Retina (tissue), 1 donor: ENCODE data around the gene LIX1L.

Source experiments
- DNase-seq: peaks from one replicate; pipeline ENCODE4 v3.0.0-alpha.2; 2016

LIX1L gene

GRCh38 chr1:145962157-145963102 is 4.6 kb upstream of the LIX1L start:
- DNase-seq: peak; percentile 47

- peak; percentile 74 for DNase-seq
Observed at GRCh38 chr1:145961425-145962156, 3.8 kb upstream of the LIX1L start.

- DNase-seq: no peak
Observed at GRCh38 chr1:145961109-145961424, 3.2 kb upstream of the LIX1L start.

- DNase-seq: peak; percentile 96
Observed at GRCh38 chr1:145960468-145961108, 2.8 kb upstream of the LIX1L start.

GRCh38 chr1:145959957-145960467 is 2.2 kb upstream of the LIX1L start:
- no peak for DNase-seq

- DNase-seq: no peak
Observed at GRCh38 chr1:145959333-145959732, 1.5 kb upstream of the LIX1L start.

GRCh38 chr1:145958734-145959133 is 917 bp upstream of the LIX1L start:
- no peak for DNase-seq

GRCh38 chr1:145956781-145957442 is 905 bp downstream of the LIX1L start:
- DNase-seq: peak; percentile 15

GRCh38 chr1:145956361-145956760 is 1.5 kb downstream of the LIX1L start:
- no peak for DNase-seq

- no peak for DNase-seq
Observed at GRCh38 chr1:145955436-145955835, 2.4 kb downstream of the LIX1L start.

- DNase-seq: no peak
Observed at GRCh38 chr1:145953861-145954260, 4.0 kb downstream of the LIX1L start.

GRCh38 chr1:145952903-145953302 is 4.9 kb downstream of the LIX1L start:
- no peak for DNase-seq

- peak; percentile 62 for DNase-seq
Observed at GRCh38 chr1:145951526-145951925, 6.3 kb downstream of the LIX1L start.

- DNase-seq: no peak
Observed at GRCh38 chr1:145949219-145949618, 8.6 kb downstream of the LIX1L start.

GRCh38 chr1:145947551-145947950 is 10.3 kb downstream of the LIX1L start:
- DNase-seq: no peak

- no peak for DNase-seq
Observed at GRCh38 chr1:145946477-145946986, 11.3 kb downstream of the LIX1L start.

- no peak for DNase-seq
Observed at GRCh38 chr1:145944532-145944931, 13.3 kb downstream of the LIX1L start.

- no peak for DNase-seq
Observed at GRCh38 chr1:145942871-145943270, 14.9 kb downstream of the LIX1L start.

- DNase-seq: no peak
Observed at GRCh38 chr1:145942405-145942804, 15.4 kb downstream of the LIX1L start.

GRCh38 chr1:145937436-145937835 is 20.4 kb downstream of the LIX1L start:
- no peak for DNase-seq

GRCh38 chr1:145936247-145936646 is 21.6 kb downstream of the LIX1L start:
- DNase-seq: no peak

GRCh38 chr1:145935708-145936107 is 22.1 kb downstream of the LIX1L start:
- no peak for DNase-seq
